Epithelial cell of proximal tubule (primary cell): ENCODE results near the gene MBL2. TPM values are rescaled to one million over a fixed set of nuclear protein-coding genes. Genes with fewer than 3 reads are reported as not detected.

Experiments
- DNase-seq: peaks from one replicate; pipeline ENCODE4 v3.0.0-alpha.2; 2011; ENCODE audit warnings: low read depth
- H3K4me3 ChIP-seq: 2 replicates; pipeline ENCODE4 v1.5.1; 2011; ENCODE audit warnings: low read depth, mild to moderate bottlenecking, low read length
- total RNA-seq: library from RNA; depleted of rRNA; stranded (reverse); fragments of >200 nt; gene quantifications from 2 replicates; pipeline ENCODE4 v1.2.3, GENCODE V29; 2015
- TF ChIP-seq, protein P1 (sequence below): conservative IDR thresholded peaks from 2 replicates; pipeline ENCODE4 v1.5.1; 2012; ENCODE audit warnings: low read depth, mild to moderate bottlenecking, low read length

MBL2 gene
- total RNA-seq, result not detected in 2 replicates

DNA sequence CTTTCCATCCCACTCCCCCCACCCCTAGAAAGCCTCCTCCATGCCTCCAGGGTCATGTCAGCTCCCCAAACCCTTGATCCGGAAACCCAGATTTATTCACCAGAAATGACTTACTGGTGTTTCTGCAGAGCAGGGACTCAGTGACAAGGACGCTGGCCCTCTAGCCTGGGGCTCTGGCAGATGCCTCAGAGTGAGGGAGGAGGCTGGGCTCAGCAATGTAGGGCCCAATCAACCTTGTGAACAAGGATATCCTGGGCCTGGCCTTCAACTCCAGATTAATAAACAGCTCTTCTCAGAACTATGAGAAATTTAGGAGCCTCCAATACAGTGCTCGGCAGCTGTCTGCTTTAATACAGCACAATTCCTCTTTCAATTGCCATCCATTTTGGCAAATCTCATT is at the start of gene MBL2:
Gene MBL2 (minus strand): TSS at position 162 of the 400 bp plus-strand sequence. CDS start 1,149 bp downstream, outside the sequence.
- no peak within 1 kb of the TSS for H3K4me3 ChIP-seq
- TF ChIP-seq, protein P1, sequence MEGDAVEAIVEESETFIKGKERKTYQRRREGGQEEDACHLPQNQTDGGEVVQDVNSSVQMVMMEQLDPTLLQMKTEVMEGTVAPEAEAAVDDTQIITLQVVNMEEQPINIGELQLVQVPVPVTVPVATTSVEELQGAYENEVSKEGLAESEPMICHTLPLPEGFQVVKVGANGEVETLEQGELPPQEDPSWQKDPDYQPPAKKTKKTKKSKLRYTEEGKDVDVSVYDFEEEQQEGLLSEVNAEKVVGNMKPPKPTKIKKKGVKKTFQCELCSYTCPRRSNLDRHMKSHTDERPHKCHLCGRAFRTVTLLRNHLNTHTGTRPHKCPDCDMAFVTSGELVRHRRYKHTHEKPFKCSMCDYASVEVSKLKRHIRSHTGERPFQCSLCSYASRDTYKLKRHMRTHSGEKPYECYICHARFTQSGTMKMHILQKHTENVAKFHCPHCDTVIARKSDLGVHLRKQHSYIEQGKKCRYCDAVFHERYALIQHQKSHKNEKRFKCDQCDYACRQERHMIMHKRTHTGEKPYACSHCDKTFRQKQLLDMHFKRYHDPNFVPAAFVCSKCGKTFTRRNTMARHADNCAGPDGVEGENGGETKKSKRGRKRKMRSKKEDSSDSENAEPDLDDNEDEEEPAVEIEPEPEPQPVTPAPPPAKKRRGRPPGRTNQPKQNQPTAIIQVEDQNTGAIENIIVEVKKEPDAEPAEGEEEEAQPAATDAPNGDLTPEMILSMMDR, result no peak
- no peak for DNase-seq

DNA sequence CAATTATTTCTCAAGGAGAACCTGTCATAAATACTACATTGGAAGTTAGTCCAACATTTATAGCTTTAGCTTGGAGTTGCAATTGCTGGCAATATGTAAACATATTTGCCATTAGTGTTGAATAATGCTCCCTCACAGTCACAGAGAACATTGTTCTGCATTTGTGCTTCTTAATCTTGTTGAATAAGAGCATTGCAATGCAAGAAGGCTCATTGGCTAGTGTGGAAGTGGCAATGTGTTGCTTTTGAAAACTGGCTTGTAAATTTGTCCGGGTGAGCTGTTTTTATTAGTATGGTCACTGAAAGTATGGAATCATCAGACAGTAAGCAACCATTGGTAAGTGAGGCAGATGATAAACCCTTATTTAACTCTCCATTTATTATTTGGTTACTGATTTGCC is 47.7 kb upstream of the MBL2 start:
- TF ChIP-seq, protein P1, result no peak
- H3K4me3 ChIP-seq, result no peak overlapping the region
- DNase-seq, result no peak

DNA sequence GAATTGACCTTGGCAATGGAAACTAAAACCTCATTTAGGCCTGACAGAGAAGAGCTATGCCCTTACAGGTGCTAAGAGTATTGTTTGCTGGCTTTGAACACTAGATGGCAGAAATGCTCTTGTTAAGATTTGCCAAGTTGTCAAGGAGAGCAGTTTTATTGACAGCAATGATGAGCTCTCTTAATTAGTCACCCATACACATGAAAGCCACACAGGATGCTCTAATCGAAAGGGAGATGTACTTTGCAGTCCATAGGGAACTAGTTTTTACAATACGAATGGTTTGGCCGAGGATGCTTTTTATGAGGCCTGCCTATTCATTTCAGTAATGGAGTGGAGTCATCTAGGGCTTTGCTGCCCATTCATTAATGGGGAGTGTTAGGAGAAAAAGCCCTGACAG is 45.4 kb upstream of the MBL2 start:
- TF ChIP-seq, protein P1, result peak; percentile 84
- peak; percentile 57 for DNase-seq
- H3K4me3 ChIP-seq, result no peak overlapping the region

DNA sequence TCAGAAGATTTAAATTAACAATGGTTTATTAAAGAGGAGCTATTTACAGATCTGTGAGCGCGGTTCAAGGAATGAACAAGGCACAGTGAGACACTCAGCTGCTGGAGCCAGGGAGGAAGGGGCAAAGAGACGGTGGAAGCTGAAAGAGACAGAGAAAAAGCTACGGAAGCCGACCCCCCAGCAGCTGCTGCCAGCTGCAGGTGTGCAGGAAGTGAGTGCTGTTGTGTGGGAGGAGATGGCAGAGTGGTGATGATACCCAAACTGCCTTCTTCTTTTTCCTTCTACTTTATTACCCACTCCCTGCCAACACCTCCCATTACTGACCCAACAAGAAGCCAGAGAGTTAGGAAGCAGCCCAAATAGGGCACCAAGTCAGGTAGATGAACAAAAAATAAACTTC is 41.9 kb upstream of the MBL2 start:
- TF ChIP-seq, protein P1, result no peak
- DNase-seq, result no peak
- no peak overlapping the region for H3K4me3 ChIP-seq

DNA sequence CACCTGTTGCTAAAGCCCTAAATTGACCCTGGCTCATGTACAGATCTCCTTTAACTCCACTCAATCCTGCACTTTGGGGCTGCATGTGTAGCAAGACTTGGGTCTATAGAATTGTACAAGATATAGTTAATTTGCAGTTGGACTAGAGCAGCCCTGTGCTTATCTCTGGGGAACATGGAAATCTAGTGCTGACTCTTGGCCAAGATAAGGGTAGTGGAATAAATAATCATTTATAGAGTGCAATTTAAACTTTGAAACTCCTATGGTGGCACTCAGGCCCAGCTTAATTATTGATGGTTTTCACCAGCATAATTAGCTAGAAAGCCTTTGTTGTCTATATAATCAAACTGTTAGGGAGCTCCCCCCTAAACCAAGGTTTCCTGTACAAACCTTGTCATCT is 39.2 kb upstream of the MBL2 start:
- no peak overlapping the region for H3K4me3 ChIP-seq
- TF ChIP-seq, protein P1, result no peak
- DNase-seq, result no peak

DNA sequence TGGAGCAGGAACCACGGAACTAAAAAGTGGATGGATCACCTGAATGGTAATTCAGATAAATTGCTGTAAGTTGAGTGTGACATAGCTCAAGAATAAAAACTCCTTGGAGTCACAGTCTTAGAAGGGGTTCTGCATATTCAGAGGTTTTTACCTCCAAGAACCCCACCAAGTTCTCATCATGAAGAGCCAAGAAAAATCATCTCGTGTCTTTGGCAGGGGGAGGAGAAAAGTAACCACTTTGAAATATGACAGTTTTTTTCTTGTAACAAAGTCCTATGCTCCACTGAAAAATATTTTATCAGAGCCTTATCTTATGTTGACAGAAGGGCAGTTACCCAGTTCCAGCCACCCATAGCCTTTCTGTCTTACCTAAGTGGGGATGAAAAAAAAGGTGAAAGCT is 38.2 kb upstream of the MBL2 start:
- no peak overlapping the region for H3K4me3 ChIP-seq
- TF ChIP-seq, protein P1, result no peak
- no peak for DNase-seq

DNA sequence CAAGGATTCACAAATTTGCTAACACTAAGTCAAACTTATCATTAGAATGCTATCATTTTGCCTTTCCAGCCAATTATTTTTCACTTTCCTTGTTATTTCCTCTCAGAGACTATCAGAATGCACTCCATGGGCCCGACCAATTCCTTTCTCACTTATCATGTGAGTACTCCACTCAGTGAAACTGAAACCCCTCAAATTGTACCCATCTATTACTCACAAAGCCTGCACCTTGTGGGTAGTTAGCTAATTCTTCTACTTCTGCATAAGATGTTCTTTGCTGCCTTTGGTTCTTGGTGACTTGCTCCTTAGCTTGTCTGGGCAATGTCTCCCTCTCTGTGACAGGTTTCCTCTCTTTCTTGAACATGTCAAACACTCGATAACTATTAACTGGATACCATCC is 35.2 kb upstream of the MBL2 start:
- H3K4me3 ChIP-seq, result no peak overlapping the region
- no peak for DNase-seq
- TF ChIP-seq, protein P1, result no peak
